ENCODE results near the gene CNTNAP2. TPM values are rescaled to one million over a fixed set of nuclear protein-coding genes. Genes with fewer than 3 reads are reported as not detected.

CNTNAP2 gene
- total RNA-seq, 1 experiment from 2014 or later, result 60.0 TPM

DNA sequence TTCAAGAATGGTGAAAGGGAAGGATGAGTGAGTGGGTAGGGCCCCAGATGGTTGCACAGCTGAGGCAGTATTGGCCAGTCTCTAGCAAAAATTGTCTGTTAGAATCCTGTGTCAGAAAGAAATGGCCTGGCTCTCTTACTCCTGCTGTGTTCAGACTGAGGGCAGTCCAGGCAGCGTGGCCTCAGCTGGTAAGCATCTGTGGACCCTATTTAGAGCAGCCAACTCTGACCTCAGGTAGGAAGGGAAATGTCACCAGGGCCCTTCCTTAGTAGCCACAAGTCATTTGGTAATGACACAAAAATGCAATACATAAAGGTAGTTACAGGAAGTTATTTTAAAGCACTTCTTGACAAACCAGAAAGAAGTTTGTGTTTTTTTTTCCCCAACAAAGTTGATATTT lies 1194.7 kb downstream of the CNTNAP2 start:
- CTCF ChIA-PET, result no interaction called here
- H3K4me3 ChIP-seq (ENCODE audit: low read depth, low read length, poor library complexity, severe bottlenecking), result no peak overlapping the region
- TF ChIP-seq, protein P1, sequence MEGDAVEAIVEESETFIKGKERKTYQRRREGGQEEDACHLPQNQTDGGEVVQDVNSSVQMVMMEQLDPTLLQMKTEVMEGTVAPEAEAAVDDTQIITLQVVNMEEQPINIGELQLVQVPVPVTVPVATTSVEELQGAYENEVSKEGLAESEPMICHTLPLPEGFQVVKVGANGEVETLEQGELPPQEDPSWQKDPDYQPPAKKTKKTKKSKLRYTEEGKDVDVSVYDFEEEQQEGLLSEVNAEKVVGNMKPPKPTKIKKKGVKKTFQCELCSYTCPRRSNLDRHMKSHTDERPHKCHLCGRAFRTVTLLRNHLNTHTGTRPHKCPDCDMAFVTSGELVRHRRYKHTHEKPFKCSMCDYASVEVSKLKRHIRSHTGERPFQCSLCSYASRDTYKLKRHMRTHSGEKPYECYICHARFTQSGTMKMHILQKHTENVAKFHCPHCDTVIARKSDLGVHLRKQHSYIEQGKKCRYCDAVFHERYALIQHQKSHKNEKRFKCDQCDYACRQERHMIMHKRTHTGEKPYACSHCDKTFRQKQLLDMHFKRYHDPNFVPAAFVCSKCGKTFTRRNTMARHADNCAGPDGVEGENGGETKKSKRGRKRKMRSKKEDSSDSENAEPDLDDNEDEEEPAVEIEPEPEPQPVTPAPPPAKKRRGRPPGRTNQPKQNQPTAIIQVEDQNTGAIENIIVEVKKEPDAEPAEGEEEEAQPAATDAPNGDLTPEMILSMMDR (conservative IDR thresholded peaks at IDR 0.05; ENCODE audit: low read depth, low read length), result no peak
- no peaks in the 10 kb centered on the region for H3K36me3 ChIP-seq (ENCODE audit: insufficient read depth, low read length, poor library complexity, severe bottlenecking)
- POLR2A ChIA-PET (ENCODE audit: low non-redundant PET), result no interaction called here
- DNase-seq (ENCODE audit: low spot score), result no peak
- intact Hi-C loops (cut with micrococcal nuclease; ENCODE audit: unreplicated experiment), result no loop called here
- no TSS peak for BruUV-seq (replicated peaks)
- no peaks in the 10 kb centered on the region for H3K4me1 ChIP-seq (ENCODE audit: insufficient read depth, low read length, poor library complexity, severe bottlenecking)
- H3K9me3 ChIP-seq (ENCODE audit: low read depth, low read length, poor library complexity, severe bottlenecking), result peaks cover 3% of the 10 kb centered on the region
- H3K27me3 ChIP-seq (replicated peaks; ENCODE audit: insufficient read depth, low read depth, low read length, poor library complexity), result no peaks in the 10 kb centered on the region
- H3K27ac ChIP-seq (ENCODE audit: low read depth, low read length, poor library complexity, severe bottlenecking), result no peak overlapping the region

DNA sequence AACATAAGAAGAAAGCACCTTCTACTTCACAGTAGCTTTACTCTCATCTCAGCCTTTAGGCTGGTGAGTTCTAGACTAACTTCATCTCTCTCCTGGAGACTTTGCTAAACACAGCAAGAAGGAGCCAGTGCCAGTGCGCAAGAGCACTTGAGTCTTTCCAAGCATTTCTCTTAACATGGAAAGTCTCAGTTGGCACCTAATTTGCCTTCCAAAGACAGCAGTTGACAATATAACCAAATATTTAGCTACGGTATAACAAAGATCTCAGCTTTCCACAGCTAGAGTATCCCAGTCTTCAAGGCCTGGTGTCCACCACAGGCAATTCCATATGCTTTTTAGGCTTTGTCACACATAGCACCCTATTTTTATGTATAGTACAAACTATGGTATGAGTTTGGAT lies 1204.9 kb downstream of the CNTNAP2 start:
- Histone ChIP-seq H3K27me3 (replicated peaks; ENCODE audit: insufficient read depth, low read depth, low read length, poor library complexity) (no peaks in the 10 kb centered on the region), H3K9me3 (ENCODE audit: low read depth, low read length, poor library complexity, severe bottlenecking) (peaks cover 6% of the 10 kb centered on the region), H3K36me3 (ENCODE audit: insufficient read depth, low read length, poor library complexity, severe bottlenecking) (no peaks in the 10 kb centered on the region), H3K4me3 (ENCODE audit: low read depth, low read length, poor library complexity, severe bottlenecking) (no peak overlapping the region), H3K27ac (ENCODE audit: low read depth, low read length, poor library complexity, severe bottlenecking) (no peak overlapping the region), H3K4me1 (ENCODE audit: insufficient read depth, low read length, poor library complexity, severe bottlenecking) (no peaks in the 10 kb centered on the region)
- no TSS peak for BruUV-seq (replicated peaks)
- ChIA-PET POLR2A (ENCODE audit: low non-redundant PET) (no interaction called here), CTCF (no interaction called here)
- TF ChIP-seq, protein P1 (conservative IDR thresholded peaks at IDR 0.05; ENCODE audit: low read depth, low read length), result no peak
- no peak for TF ChIP-seq EZH2 (IDR thresholded peaks at IDR 0.05; ENCODE audit: borderline replicate concordance, low read depth, low read length, poor library complexity, severe bottlenecking)
- DNase-seq (ENCODE audit: low spot score), result no peak
- intact Hi-C loops (cut with micrococcal nuclease; ENCODE audit: unreplicated experiment), result no loop called here

DNA sequence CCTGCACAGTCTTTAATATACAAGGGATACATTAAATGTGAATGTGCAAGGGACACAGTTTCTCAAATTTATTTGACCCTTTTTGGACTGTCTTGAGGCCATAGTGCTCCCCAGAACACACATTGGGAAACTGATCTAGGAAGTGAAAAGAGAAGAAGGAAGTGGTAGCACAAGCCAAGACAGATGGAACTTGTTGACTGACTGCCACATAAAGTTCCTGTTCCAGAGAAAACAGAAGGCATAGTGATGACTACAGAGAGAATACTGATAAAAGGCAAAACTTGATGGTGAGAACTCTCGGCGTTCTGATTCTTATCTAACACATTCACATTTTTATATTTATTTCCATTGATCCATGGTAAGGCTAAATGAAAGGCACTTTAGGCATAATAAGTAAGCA lies 1216.4 kb downstream of the CNTNAP2 start:
- ChIA-PET CTCF (no interaction called here), POLR2A (ENCODE audit: low non-redundant PET) (no interaction called here)
- Histone ChIP-seq H3K4me3 (ENCODE audit: low read depth, low read length, poor library complexity, severe bottlenecking) (no peak overlapping the region), H3K27me3 (replicated peaks; ENCODE audit: insufficient read depth, low read depth, low read length, poor library complexity) (no peaks in the 10 kb centered on the region), H3K4me1 (ENCODE audit: insufficient read depth, low read length, poor library complexity, severe bottlenecking) (no peaks in the 10 kb centered on the region), H3K9me3 (ENCODE audit: low read depth, low read length, poor library complexity, severe bottlenecking) (no peaks in the 10 kb centered on the region), H3K36me3 (ENCODE audit: insufficient read depth, low read length, poor library complexity, severe bottlenecking) (no peaks in the 10 kb centered on the region), H3K27ac (ENCODE audit: low read depth, low read length, poor library complexity, severe bottlenecking) (no peak overlapping the region)
- no peak for DNase-seq (ENCODE audit: low spot score)
- no peak for TF ChIP-seq EZH2 (IDR thresholded peaks at IDR 0.05; ENCODE audit: borderline replicate concordance, low read depth, low read length, poor library complexity, severe bottlenecking)
- TF ChIP-seq, protein P1 (conservative IDR thresholded peaks at IDR 0.05; ENCODE audit: low read depth, low read length), result no peak
- BruUV-seq (replicated peaks), result no TSS peak
- intact Hi-C loops (cut with micrococcal nuclease; ENCODE audit: unreplicated experiment), result no loop called here
